SK-N-SH (cell line): ENCODE data around the gene ZNF592.

Experiments
- JUND ChIP-seq: IDR thresholded peaks from 2 replicates; pipeline ENCODE4 v1.4.0; 2012
- TF ChIP-seq, protein P1 (sequence below): fragments of 200-600 bp; sonication (generic); IDR thresholded peaks from 2 replicates; pipeline ENCODE4 v1.6.1; 2017; ENCODE audit warnings: antibody characterized with exemption, mild to moderate bottlenecking, moderate library complexity

DNA sequence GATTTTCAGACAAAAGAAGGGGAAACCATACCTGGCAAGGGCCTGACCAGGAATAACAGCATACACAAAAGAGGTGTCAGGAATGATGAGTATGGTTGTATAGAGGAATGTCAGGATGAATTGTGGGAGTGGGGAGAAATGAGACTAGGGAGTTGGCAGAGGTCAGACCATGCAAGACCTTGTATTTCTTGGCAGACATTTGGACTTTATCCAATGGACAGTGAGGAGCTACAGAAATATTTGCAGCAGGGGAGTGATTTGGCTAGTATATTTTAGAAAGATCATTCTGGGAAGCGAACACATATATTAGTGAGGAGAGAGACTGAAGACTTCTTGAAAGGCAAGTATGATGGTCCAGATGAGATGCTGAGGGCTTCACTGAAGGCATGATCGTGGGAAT, 43.4 kb downstream of the ZNF592 start:
- TF ChIP-seq JUND = no peak
- TF ChIP-seq, protein P1, sequence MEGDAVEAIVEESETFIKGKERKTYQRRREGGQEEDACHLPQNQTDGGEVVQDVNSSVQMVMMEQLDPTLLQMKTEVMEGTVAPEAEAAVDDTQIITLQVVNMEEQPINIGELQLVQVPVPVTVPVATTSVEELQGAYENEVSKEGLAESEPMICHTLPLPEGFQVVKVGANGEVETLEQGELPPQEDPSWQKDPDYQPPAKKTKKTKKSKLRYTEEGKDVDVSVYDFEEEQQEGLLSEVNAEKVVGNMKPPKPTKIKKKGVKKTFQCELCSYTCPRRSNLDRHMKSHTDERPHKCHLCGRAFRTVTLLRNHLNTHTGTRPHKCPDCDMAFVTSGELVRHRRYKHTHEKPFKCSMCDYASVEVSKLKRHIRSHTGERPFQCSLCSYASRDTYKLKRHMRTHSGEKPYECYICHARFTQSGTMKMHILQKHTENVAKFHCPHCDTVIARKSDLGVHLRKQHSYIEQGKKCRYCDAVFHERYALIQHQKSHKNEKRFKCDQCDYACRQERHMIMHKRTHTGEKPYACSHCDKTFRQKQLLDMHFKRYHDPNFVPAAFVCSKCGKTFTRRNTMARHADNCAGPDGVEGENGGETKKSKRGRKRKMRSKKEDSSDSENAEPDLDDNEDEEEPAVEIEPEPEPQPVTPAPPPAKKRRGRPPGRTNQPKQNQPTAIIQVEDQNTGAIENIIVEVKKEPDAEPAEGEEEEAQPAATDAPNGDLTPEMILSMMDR = no peak
